HepG2 (cell line): Measurements from ENCODE around the gene CBL. TPM values are rescaled to one million over a fixed set of nuclear protein-coding genes. Genes with fewer than 3 reads are reported as not detected.

Source experiments
- AKAP8 ChIP-seq: sonication (generic); formaldehyde crosslinking; IDR thresholded peaks from 2 replicates; pipeline ENCODE4 v1.5.1; 2020; ENCODE audit warnings: mild to moderate bottlenecking, missing genetic modification reagents
- BRCA1 ChIP-seq: sonication (generic); formaldehyde crosslinking; IDR thresholded peaks from 2 replicates; pipeline ENCODE4 v1.4.0; 2020; ENCODE audit warnings: missing genetic modification reagents
- HCFC1 ChIP-seq: fragments of 150-350 bp; IDR thresholded peaks from 2 replicates; pipeline ENCODE4 v1.6.1; 2014; ENCODE audit warnings: low read depth, low read length
- HOXA9 ChIP-seq: sonication (generic); formaldehyde crosslinking; IDR thresholded peaks from 2 replicates; pipeline ENCODE4 v1.8.1; 2022; ENCODE audit warnings: missing genetic modification reagents, mild to moderate bottlenecking, moderate library complexity, borderline replicate concordance
- KDM5A ChIP-seq: fragments of 200-600 bp; sonication (generic); IDR thresholded peaks from 2 replicates; pipeline ENCODE4 v1.7.0; 2018; ENCODE audit warnings: antibody characterized with exemption, mild to moderate bottlenecking, low read length, borderline replicate concordance
- MLLT10 ChIP-seq: sonication (generic); formaldehyde crosslinking; IDR thresholded peaks from 2 replicates; pipeline ENCODE4 v1.4.0; 2020; ENCODE audit warnings: missing genetic modification reagents
- MTF1 ChIP-seq: sonication (generic); formaldehyde crosslinking; IDR thresholded peaks from 2 replicates; pipeline ENCODE4 v1.5.0; 2020; ENCODE audit warnings: missing genetic modification reagents
- SMAD1 ChIP-seq: sonication (generic); formaldehyde crosslinking; IDR thresholded peaks from 2 replicates; pipeline ENCODE4 v1.4.0; 2020; ENCODE audit warnings: missing genetic modification reagents, low read depth, mild to moderate bottlenecking, borderline replicate concordance
- ZBTB38 ChIP-seq: sonication (generic); formaldehyde crosslinking; IDR thresholded peaks from 2 replicates; pipeline ENCODE4 v1.5.1; 2020; ENCODE audit warnings: mild to moderate bottlenecking, missing genetic modification reagents
- ZC3H4 ChIP-seq: sonication (generic); formaldehyde crosslinking; IDR thresholded peaks from 2 replicates; pipeline ENCODE4 v1.4.0; 2020; ENCODE audit warnings: missing genetic modification reagents, borderline replicate concordance
- ZNF672 ChIP-seq: sonication (generic); formaldehyde crosslinking; IDR thresholded peaks from 2 replicates; pipeline ENCODE4 v1.8.1; 2022; ENCODE audit warnings: missing genetic modification reagents
- ZNF678 ChIP-seq: sonication (generic); formaldehyde crosslinking; IDR thresholded peaks from 2 replicates; pipeline ENCODE4 v1.4.0; 2020; ENCODE audit warnings: mild to moderate bottlenecking, missing genetic modification reagents
- ZNF747 ChIP-seq: sonication (generic); formaldehyde crosslinking; IDR thresholded peaks from 2 replicates; pipeline ENCODE4 v1.8.1; 2023; ENCODE audit warnings: missing genetic modification reagents, mild to moderate bottlenecking, borderline replicate concordance
- ZNF777 ChIP-seq: sonication (generic); formaldehyde crosslinking; IDR thresholded peaks from 2 replicates; pipeline ENCODE4 v1.4.0; 2020; ENCODE audit warnings: missing genetic modification reagents
- ZNF781 ChIP-seq: sonication (generic); formaldehyde crosslinking; IDR thresholded peaks from 2 replicates; pipeline ENCODE4 v1.5.1; 2020; ENCODE audit warnings: borderline replicate concordance, mild to moderate bottlenecking, missing genetic modification reagents; ENCODE audit errors: not compliant biosample characterization
- polyA plus RNA-seq, 8 experiments: library from polyadenylated mRNA; depleted of rRNA in 3 of 8; stranded (reverse) in 7 of 8; unstranded in 1 of 8; fragments of >200 nt; fragmentation: Illumina TruSeq in 4 of 8; extraction: Trizol in 4 of 8; gene quantifications; 2 replicates each; pipeline versions ENCODE4 v1.2.1 to v1.2.3, GENCODE V29; 2011 to 2016; ENCODE audit warnings: low read depth in 4 of 8, missing spikeins in 1 of 8, mixed read lengths in 1 of 8; ENCODE audit not compliant: insufficient read depth in 1 of 8
- total RNA-seq, 5 experiments: library from RNA; depleted of rRNA; stranded (reverse); fragments of >200 nt; fragmentation: Illumina TruSeq; extraction: Trizol; gene quantifications; 2 replicates each; pipeline ENCODE4 v1.2.3, GENCODE V29; 2016; ENCODE audit warnings: low read depth in 1 of 5
- TF ChIP-seq, protein P1 (sequence below): sonication (generic); formaldehyde crosslinking; IDR thresholded peaks from 2 replicates; pipeline ENCODE4 v1.4.0; 2020; ENCODE audit warnings: missing genetic modification reagents
- TF ChIP-seq, protein P2 (sequence below): sonication (generic); formaldehyde crosslinking; IDR thresholded peaks from 2 replicates; pipeline ENCODE4 v1.4.0; 2020; ENCODE audit warnings: mild to moderate bottlenecking, missing genetic modification reagents
- TF ChIP-seq, protein P3 (sequence below): IDR thresholded peaks from 2 replicates; pipeline ENCODE4 v1.6.1; 2016; ENCODE audit warnings: missing genetic modification reagents, missing compliant biosample characterization

CBL gene
- total and polyA plus RNA-seq, 2 of the 13 experiments (the other 11 are each of a cell fraction or from before 2014, with no cell fraction given), result 6.6 to 7.4 TPM

GRCh38 chr11:119168471-119169281 is 37.5 kb upstream of the CBL start, which contains the start of gene NLRX1 (continued):
- TF ChIP-seq SMAD1 (no peak), KDM5A (no peak), AKAP8 (CRISPR knock-in tag) (peak; percentile 31; the same call in 1 of the 2 replicates), MLLT10 (CRISPR knock-in tag) (no peak), MTF1 (no peak), ZNF781 (CRISPR knock-in tag) (no peak), BRCA1 (CRISPR knock-in tag) (0 out of 2 replicates have a peak, but pooled peaks have one; percentile 26), ZNF678 (CRISPR knock-in tag) (0 out of 2 replicates have a peak, but pooled peaks have one; percentile 10), ZC3H4 (0 out of 2 replicates have a peak, but pooled peaks have one; percentile 16), ZNF747 (peak; percentile 67; the same call in 1 of the 2 replicates), HOXA9 (CRISPR knock-in tag) (no peak), ZBTB38 (no peak; the same call in 1 of the 2 replicates), ZNF672 (CRISPR knock-in tag) (no peak), HCFC1 (no peak), ZNF777 (peak; percentile 72; the same call in 1 of the 2 replicates)
- TF ChIP-seq, protein P1, sequence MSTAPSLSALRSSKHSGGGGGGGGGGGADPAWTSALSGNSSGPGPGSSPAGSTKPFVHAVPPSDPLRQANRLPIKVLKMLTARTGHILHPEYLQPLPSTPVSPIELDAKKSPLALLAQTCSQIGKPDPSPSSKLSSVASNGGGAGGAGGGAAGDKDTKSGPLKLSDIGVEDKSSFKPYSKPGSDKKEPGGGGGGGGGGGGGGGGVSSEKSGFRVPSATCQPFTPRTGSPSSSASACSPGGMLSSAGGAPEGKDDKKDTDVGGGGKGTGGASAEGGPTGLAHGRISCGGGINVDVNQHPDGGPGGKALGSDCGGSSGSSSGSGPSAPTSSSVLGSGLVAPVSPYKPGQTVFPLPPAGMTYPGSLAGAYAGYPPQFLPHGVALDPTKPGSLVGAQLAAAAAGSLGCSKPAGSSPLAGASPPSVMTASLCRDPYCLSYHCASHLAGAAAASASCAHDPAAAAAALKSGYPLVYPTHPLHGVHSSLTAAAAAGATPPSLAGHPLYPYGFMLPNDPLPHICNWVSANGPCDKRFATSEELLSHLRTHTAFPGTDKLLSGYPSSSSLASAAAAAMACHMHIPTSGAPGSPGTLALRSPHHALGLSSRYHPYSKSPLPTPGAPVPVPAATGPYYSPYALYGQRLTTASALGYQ (CRISPR knock-in tag), result no peak
- TF ChIP-seq, protein P2, sequence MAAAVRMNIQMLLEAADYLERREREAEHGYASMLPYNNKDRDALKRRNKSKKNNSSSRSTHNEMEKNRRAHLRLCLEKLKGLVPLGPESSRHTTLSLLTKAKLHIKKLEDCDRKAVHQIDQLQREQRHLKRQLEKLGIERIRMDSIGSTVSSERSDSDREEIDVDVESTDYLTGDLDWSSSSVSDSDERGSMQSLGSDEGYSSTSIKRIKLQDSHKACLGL (CRISPR knock-in tag), result no peak; the same call in 1 of the 2 replicates
- TF ChIP-seq, protein P3, sequence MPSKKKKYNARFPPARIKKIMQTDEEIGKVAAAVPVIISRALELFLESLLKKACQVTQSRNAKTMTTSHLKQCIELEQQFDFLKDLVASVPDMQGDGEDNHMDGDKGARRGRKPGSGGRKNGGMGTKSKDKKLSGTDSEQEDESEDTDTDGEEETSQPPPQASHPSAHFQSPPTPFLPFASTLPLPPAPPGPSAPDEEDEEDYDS (CRISPR knock-in tag), result no peak
